ENCODE measurements around the gene NUDT15.
"Not testable (repeated sequence)": the region's sequence is repeated elsewhere in the genome, so short reads cannot be mapped to it uniquely, and the experiment has no call there.

The NUDT15 gene

DNA sequence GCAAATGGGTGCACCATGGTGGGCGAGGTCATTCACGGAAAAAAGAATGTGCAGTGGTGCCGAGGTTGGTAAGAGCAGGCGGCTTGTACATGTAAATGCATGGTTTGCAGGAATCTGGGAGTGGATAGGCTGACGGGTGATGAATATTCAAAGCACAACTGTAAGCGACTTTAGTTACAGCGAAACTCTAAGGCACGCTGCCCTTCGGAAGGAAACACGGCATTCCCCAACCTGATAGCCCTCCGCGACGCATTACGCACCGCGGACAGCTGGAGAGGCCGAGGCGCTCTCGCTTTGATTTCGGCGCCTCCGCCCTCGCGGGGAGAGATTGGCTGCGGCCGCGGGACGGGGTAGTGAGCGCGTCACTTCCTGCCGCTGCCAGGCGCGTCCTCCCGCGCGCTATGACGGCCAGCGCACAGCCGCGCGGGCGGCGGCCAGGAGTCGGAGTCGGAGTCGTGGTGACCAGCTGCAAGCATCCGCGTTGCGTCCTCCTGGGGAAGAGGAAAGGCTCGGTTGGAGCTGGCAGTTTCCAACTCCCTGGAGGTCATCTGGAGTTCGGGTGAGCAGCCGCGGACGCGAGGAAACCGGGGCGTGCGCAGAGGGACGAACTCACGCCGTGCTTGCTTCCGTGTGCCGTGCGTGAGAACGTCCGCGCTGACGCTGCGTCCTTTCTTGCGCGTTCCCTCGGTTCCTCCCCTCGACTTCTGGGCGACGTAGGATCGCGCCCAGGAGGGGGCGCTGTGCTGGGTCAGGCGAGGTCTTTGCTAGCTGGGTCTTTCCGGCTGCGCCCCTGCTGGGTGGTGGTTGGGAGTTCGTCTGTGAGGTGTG, at the start of gene NUDT15:
Gene NUDT15, plus strand, starts transcription at position 381 of the 828 bp plus-strand sequence. Its CDS starts 21 bp downstream, at position 402.
- peak; percentile 96 for DNase-seq

DNA sequence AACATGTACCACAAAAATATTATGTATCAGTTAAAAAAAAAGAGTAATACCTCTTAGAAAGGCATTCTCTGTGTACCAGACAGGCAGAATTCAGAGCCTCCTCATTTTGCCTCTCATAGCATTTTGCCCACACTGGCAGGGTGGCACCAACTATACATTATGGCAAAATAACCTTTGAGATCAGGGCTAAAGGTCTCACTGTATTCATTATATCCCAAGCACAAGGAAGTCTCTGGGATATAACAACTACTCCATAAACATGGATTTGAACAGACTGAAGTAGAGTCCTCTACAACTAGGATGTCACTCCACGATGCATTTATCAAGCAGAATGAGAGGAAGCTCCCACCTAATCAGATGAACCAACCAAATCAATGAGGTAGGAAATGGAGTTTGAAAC, 47.1 kb upstream of the NUDT15 start:
- no peak for DNase-seq

GRCh38 chr13:47990920-47991466, 46.5 kb upstream of the NUDT15 start:
- DNase-seq: no peak

DNA sequence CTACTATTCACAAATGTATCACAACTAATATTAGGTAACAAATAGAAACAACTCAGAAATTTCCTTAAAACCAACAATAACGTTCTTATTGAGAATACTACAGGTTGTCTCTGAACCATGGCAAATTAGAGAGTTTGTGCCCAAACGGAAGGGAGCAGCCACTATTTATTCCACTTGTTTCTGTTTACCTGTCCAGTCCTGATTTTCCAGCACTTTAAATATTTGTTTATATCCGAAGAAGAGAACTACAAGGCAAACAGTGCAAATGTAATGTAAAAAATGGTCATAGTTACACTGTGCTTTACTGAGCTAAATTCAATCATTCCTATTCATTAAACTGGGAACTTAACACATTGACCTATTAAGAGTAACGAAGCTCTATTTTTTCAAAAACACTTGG, 45.7 kb upstream of the NUDT15 start:
- DNase-seq: no peak

- DNase-seq: no peak
Measured at GRCh38 chr13:47997384-47997783, 40.1 kb upstream of the NUDT15 start.

DNA sequence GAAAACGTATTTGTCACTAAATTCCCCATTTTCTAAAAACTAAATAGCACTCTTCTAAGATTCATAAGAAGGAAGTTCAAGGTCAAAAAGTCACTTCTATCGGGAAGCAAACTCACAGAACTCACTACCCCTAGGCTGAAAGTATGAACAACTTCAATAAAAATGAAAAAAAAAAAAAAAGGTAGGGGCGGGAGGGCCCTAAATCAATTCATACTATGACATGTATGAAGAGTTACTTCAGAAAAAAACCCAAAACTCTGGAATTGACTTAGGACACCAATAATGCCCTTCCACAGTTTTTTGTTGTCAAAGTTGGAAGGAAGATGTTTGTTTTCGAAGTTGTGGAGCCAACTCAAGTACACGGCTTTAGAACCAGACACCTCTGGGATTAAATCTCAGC, 37.6 kb upstream of the NUDT15 start:
- no peak for DNase-seq

- DNase-seq: no peak
Measured at GRCh38 chr13:48000559-48001113, 36.9 kb upstream of the NUDT15 start.

GRCh38 chr13:48001114-48001881, 36.2 kb upstream of the NUDT15 start, which contains the start of gene SUCLA2:
SUCLA2 (minus strand) TSS chr13:48001273; CDS start chr13:48001269, 4 bp downstream.
- peak; percentile 85 for DNase-seq

DNA sequence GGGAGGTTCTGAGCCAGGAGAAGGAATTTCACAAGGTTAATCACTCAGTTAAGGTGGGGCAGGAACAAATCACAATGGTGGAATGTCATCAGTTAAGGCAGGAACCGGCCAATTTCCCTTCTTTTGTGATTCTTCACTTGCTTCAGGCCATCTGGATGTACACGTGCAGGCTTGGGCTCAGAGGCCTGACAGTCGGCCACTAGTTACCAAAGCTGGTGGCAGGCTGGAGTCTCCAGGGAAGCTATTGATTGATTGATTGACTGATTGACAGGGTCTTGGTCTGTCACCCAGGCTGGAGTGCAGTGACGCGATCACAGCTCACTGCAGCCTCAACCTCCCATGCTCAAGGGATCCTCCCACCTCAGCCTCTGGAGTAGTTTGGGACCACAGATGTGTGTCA, 35.5 kb upstream of the NUDT15 start:
- DNase-seq: not testable (repeated sequence)

DNA sequence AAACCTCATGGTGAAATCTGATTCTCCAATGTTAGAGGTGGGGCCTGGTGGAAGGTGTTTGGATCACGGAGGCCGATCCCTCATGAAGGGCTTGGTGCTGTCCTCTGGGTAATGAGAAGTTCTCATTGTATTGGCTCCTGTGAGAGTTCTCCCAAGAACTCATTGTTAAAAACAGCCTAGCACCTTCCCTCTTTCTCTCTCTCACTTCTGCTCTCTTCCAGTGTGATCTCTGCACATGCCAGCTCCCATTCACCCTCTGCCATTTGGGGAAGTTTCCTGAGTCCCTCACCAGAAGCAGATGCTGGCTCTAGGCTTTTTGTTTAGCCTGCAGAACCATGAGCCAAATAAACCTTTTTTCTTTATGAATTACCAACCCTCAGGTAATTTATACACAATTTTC, 33.3 kb upstream of the NUDT15 start:
- no peak for DNase-seq

GRCh38 chr13:48006396-48006795, 31.1 kb upstream of the NUDT15 start:
- DNase-seq: no peak

- DNase-seq: no peak
Measured at GRCh38 chr13:48009284-48009683, 28.2 kb upstream of the NUDT15 start.

GRCh38 chr13:48010698-48011097, 26.8 kb upstream of the NUDT15 start:
- no peak for DNase-seq

DNA sequence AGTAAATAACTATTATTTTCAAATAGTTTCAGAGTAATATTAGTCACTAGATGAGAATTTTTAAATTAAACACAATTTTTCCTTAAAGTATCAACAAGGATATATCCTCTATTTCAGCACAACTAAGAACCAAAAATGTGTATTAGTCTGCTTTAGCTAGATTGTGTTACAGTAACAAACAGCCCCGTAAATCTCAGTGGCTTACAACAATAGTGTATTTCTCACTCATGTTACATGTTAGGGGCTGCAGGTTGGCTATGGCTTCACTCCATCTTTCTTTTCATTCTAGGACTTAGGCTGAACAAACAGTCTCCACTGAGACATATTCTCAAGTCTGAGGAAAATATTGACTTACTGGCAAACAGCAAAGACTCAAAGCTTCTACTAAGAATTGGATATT, 24.9 kb upstream of the NUDT15 start:
- DNase-seq: no peak

DNA sequence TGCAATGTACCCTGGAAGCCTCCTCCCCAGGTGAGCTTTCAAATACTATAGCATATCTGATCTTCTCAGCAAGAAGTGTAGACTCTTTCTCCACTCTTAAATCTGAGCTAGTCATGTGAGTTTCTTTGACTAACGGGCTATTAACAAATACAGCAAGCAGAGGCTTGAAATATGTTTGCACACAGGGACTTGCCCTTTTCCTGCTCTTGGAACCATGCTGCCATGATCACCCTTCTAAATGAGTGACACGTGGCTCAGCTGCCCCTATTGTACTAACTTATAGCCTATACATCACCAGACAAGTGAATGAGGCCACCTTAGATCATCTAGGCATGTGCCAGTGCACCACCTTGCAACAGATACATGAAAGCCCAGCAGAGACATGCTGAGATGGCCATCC, 23.2 kb upstream of the NUDT15 start:
- no peak for DNase-seq

- no peak for DNase-seq
Measured at GRCh38 chr13:48018637-48019036, 18.9 kb upstream of the NUDT15 start.

- no peak for DNase-seq
Measured at GRCh38 chr13:48019796-48020195, 17.7 kb upstream of the NUDT15 start.

- no peak for DNase-seq
Measured at GRCh38 chr13:48028066-48028465, 9.5 kb upstream of the NUDT15 start.

GRCh38 chr13:48029859-48030258, 7.7 kb upstream of the NUDT15 start:
- no peak for DNase-seq

- DNase-seq: no peak
Measured at GRCh38 chr13:48038761-48039160, 1.2 kb downstream of the NUDT15 start.

DNA sequence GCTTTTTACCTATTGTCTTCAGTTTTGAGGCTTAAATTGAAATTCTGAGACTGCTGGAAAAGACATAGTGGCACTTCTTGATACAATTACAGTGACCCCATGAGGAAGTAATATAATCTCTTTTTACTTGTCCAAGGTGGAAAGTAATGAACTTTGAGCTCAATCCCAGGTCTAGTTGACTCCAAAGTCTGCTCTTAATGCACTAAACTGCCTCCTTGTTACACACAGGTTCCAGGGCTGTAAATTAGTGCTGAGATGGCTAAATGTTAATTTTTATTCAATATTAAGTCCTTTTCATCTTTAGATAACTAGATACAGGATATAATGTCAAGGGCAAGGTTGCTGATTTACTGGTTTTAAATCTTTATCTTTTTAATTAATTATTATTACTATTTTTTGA, 2.5 kb downstream of the NUDT15 start:
- no peak for DNase-seq

DNA sequence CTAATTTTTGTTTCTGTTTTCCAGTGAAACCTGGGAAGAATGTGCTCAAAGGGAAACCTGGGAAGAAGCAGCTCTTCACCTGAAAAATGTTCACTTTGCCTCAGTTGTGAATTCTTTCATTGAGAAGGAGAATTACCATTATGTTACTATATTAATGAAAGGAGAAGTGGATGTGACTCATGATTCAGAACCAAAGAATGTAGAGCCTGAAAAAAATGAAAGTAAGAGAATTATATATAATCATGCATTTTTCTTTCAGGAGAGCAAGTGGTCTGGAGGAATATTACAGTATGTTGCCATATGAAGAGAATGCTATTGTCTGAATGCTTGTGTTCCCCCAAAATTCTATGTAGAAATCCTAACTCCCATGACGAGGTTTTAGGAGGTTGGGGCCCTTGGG, 3.4 kb downstream of the NUDT15 start:
- DNase-seq: no peak

- DNase-seq: no peak
Measured at GRCh38 chr13:48042894-48043293, 5.4 kb downstream of the NUDT15 start.

Measured in COR-L47 (cell line).